Embryonic facial prominence (tissue), 1 donor: ENCODE data around the gene TFF3.

Experiments used
- DNase-seq: peaks from one replicate; pipeline ENCODE4 v3.0.0-alpha.2; 2016; ENCODE audit errors: extremely low spot score

The TFF3 gene, protein sequence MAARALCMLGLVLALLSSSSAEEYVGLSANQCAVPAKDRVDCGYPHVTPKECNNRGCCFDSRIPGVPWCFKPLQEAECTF

DNA sequence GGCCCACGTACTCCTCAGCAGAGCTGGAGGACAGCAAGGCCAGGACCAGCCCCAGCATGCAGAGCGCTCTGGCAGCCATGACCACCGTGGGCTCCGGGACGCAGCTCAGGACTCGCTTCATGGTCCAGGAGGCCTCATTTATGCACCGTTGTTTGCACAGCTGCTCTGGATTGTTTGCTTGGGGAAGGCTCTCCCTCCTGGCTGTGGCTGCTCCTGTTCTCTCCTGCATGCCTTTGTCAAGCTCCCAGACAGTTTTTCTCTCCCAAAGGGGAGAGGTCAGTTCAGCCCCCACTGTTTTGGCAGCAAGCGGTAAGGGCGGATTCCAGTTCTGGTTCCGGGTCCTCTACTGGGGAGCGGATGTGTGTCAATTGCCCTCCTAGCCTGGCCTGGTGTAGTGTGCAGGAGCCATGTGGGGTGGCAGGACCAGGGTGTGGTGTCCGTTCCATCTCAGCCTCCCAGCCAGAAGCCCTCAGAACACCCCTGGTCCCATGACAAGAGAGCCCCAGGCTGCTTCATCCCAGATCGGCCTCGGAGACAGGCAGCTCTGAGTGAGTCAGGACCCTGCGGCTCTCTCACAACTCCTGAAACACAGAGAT is at the start of gene TFF3:
TFF3 (minus strand) TSS at position 114 of the 596 bp plus-strand sequence; CDS start at position 79, 35 bp downstream.
- DNase-seq: no peak

GRCh38 chr21:42364304-42364865 is 49.2 kb upstream of the TFF3 start:
- DNase-seq: no peak

GRCh38 chr21:42363312-42363711 is 48.1 kb upstream of the TFF3 start:
- no peak for DNase-seq

- no peak for DNase-seq
These were observed 47.5 kb upstream of the TFF3 start for GRCh38 chr21:42362700-42363099.

DNA sequence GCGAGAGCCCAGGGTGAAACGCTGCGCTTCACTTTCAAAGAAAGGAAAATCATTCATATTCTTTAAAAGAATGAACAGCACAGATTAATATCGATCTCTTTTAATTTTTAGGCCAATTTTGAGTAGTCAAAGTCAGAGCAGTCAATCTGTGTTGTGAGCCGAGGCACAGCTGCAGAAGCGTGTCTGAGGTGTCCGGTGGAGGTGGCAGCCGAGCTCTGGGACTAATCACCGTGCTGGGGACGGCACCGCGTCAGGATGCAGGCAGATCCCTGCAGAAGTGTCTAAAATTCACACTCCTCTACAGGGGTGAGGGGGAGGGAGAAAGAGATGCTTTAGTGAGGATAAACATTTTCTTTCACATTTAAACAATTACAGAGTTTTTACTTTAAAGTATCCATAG is 47.0 kb upstream of the TFF3 start:
- DNase-seq: no peak

GRCh38 chr21:42361286-42361685 is 46.1 kb upstream of the TFF3 start:
- DNase-seq: no peak

DNA sequence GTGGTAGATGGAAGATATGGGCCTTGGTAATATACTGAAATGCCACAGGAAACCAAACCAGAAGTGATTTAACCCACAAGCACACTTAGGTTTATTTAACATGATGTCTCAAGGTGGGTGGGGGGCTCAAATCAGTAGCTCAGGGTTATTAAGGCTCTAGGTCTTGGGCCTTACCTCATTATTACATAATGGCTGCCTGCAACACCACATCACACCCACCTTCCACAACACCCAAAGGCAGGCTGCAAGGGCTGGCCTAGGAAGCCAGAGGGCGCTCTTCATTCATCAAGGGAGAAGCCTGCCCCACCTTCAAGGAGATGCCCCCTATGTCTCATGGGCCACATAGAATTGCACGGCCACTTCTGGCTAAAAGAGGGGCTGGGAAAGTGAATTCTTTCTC is 45.1 kb upstream of the TFF3 start:
- DNase-seq: no peak

DNA sequence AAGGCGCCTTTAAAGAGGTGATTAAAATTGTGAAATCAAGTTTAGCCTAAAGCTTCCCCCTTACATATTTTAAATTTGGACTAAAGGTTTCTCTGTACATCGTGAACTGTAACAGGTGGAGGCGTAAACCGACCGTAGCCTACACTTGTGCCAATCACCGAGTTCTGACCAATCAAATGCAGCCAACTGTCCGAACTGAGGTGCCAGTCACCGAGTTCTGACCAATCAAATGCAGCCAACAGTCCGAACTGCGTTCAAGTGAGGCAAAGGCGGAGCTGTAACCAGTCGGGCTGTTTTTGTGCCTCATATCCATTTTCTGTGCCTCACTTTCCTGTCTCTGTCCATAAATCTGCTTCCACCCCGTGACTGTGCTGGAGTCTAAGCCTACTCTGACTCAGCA is 43.7 kb upstream of the TFF3 start:
- no peak for DNase-seq

DNA sequence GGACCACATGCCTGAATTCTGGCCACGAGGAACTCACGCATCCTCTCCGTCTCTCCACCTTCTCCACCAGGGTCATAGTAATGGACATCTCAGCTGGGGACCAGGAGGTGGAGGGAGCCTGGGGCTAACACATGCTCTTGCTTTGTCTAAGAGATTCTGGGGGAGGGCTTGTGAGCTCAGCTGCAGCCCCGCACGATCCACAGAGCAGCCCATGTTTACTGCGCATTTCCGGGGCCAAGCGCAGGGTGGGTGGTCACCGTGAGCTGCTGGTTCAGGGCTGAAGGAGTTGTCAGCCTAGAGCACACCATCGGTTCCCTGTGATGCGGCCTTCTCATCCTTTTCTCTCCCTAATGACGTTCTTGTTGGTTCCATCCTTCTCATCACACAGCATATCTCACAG is 43.1 kb upstream of the TFF3 start:
- no peak for DNase-seq

GRCh38 chr21:42357307-42357706 is 42.1 kb upstream of the TFF3 start:
- DNase-seq: no peak

GRCh38 chr21:42356650-42357049 is 41.4 kb upstream of the TFF3 start:
- no peak for DNase-seq

GRCh38 chr21:42356046-42356445 is 40.8 kb upstream of the TFF3 start:
- DNase-seq: no peak

DNA sequence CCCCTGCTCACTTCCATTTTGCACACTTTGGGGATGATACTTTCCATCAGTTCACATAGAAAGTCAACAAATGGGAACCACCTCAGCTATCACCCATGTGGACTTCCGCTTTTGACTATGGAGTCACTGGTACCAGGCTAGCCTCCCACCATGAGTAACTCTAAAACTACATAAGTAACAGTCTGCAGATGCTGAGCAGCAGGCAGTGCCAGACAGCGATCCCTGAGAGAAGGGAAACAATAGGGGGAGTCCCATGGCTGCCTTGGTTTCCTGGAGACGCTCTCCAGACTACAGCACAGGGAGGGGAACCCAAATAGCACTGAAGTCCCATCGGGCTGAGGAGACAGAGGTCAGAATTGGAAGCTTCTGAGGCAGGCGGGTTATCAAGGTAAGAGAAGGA is 38.4 kb upstream of the TFF3 start:
- DNase-seq: no peak

DNA sequence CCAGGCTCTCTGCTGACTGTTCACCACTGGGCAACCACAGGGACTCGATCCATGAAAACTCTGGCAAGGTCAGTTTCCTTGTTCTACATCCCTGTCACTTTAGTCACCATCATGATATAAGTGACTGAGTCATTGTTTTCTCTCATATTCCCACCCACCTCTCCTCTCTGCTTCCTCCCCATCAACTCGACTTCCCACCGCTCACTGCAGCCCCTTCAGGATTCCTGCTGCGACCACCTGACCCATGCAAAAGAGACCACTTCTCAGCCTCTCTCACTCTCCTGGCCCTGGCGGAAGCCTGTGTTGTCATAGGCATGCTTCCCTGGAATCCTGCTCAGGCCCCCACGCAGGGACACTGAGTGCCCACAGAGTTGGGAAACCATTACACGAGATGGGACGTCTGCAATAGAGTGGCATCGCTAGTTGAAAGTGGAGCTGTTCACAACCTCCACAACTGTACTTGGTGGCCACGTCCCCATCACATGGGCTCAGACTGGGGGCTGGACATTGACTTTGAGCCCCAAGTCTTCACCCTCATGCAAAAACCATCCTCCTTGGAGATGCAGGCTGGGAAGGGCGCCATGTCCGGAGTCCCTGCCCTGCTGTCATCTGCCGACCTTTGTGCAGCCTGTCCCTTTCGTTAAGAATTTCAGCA is 37.4 kb upstream of the TFF3 start:
- DNase-seq: no peak

DNA sequence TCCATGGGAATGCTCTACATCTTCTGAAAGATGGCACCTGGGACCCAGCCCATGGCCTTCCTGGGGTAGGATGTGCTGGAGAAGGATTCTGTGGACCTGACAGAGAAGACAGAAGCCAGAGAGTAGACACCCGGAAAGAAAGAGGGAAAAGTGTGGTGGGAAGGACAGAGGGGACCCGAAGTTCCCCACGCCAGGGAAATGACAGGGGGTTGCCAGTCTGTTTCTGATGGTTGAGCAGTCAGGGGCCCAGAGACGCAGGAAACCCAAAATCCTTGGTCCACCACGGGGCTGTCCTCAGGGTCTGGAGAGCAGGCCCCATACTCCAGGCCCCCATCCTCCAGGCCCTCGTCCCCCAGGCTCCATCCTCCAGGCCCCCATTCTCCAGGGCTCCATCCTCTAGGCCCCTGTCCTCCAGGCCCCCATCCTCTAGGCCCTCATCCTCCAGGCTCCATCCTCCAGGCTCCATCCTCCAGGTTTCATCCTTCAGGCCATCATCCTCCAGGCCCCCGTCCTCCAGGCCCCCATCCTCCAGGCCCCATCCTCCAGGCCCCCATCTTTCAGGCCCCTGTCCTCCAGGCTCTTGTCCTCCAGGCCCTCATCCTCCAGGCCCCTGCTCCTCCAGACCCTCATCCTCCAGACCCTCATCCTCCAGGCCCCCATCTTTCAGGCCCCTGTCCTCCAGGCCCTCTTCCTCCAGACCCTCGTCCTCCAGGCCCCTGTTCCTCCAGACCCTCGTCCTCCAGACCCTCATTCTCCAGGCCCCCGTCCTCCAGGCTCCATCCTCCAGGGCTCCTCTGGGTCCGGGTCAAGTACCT is 36.6 kb upstream of the TFF3 start:
- no peak for DNase-seq

GRCh38 chr21:42350927-42351426 is 35.8 kb upstream of the TFF3 start, which contains the start of gene TFF2:
Gene TFF2, minus strand, starts transcription at chr21:42350994. Its CDS starts 37 bp downstream, at chr21:42350957.
- no peak for DNase-seq

DNA sequence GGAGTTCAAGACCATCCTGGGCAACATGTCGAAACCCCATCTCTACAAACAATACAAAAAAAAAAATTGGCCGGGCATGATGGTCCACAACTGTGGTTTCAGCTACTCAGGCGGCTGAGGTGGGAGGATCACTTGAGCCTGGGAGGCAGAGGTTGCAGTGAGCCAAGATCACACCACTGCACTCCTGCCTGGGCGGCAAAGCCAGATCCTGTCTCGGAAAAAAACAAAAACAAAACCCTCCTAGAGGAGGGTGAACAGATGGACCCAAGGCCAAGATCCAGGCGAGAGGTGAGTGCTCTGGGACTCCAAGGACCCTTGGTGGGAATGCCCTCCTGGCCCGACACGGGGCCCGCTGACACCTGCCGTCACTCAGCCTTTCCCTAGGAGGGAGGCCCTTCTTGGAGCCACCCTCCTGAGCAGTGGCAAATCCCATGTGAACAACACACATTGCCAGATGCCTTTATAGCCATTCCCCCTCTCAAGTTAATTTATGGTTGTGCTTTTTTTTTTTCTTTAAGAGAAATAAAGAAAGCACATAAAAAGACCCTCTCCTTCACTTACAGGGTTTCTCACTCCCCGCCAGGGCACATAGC is 35.2 kb upstream of the TFF3 start:
- DNase-seq: no peak

DNA sequence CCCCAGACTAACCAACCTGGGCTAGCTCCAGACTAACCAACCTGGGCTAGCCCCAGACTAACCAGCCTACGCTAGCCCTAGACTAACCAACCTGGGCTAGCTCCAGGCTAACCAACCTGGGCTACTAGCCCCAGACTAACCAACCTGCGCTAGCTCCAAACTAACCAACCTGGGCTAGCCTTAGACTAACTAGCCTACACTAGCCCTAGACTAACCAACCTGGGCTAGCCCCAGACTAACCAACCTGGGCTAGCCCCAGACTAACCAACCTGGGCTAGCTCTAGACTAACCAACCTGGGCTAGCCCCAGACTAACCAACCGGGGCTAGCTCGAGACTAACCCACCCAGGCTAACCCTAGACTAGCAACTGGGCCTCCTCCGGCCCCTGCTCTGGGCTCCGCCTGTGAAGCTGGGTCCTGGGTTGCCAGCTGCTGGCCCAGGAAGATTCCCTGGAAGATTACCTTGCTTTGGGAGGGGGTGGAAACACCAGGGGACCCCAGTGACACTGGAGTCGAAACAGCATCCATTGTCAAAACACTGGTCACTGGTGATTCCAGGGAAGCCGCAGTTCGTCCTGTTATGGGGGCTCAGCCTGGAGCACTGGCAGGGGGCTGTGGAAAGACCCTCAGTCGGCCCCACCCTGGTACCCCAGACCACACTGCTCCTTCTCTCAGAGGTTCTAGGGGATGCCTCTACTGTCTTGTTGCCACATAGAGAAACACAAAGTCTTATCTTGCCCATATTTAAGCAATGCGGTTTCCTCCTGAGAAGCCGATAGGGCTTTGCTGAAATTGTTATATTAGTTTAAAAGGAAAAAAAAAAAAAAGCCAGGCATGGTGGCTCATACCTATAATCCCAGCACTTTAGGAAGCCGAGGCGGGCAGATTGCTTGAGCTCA is 34.5 kb upstream of the TFF3 start:
- DNase-seq: no peak

- DNase-seq: no peak
These were observed 33.6 kb upstream of the TFF3 start for GRCh38 chr21:42348762-42349161.

GRCh38 chr21:42347601-42348327 is 32.6 kb upstream of the TFF3 start:
- DNase-seq: no peak
